ENCODE measurements around the gene CTRB1. TPM values are rescaled to one million over a fixed set of nuclear protein-coding genes. Genes with fewer than 3 reads are reported as not detected.
A peak's percentile ranks its signal among the peaks of the same experiment; 100 is the strongest.

The CTRB1 gene
- polyA plus RNA-seq, 2 of the 4 experiments (the other 2 are of a cell fraction): not detected

DNA sequence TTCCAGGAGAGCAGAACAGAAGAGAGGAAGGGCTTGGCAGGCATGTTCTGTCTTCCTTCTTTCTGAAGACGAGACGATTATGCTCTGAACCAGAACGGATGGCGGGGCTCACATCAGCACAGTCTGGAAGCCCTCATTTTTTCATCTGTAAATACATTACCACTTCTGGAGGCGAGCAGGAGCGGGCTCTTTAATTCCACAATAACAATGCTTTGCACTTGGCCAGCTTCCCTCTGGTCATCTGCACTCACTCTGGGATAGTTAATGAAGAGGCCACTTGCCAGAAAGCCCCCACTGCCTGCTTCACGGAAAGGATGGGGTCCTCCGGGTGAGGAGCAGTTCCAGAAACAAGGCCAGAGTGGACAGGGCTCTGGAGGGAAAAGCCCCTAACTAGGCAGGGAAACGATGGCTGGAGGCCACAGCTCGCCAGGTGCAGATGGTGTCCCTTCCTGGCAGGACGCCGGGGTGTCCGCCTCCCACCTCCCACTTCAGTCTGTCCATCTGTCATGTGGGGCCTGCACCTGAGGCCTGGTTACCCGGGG, 45.7 kb downstream of the CTRB1 start:
- peaks cover 56% of the 10 kb centered on the region for H3K4me1 ChIP-seq
- ChIA-PET POLR2A (no interaction called here), CTCF (interaction anchor here (0.8 to 1.1 kb wide), 2 partner anchors 30 to 114 kb away, joined by 3 read pairs; no protein-coding TSS in a partner anchor)
- 79% methylated on average over 13 of the region's 14 CpGs for WGBS (ENCODE audit: missing lambda C conversion rate)
- H3K4me2 ChIP-seq: peak overlapping the region; percentile 87
- H3K27ac ChIP-seq: peak overlapping the region; percentile 97
- FAIRE-seq: no peak
- no peaks in the 10 kb centered on the region for H3K9me3 ChIP-seq
- ATAC-seq: no peak
- DNase-seq (ENCODE audit: low read depth in 1 of 2, low spot score in 1 of 2): no peak
- H3K4me3 ChIP-seq: peak overlapping the region; percentile 97
- TF ChIP-seq POLR2A (IDR thresholded peaks at IDR 0.05; ENCODE audit: low read length) (no peak), EHMT2 (IDR thresholded peaks at IDR 0.05; ENCODE audit: low read depth) (no peak), REST (IDR thresholded peaks at IDR 0.05) (no peak), ESRRA (IDR thresholded peaks at IDR 0.05; ENCODE audit: borderline replicate concordance, low read length) (no peak), SREBF2 (IDR thresholded peaks at IDR 0.05) (no peak), ZSCAN20 (CRISPR knock-in tag; IDR thresholded peaks at IDR 0.05) (no peak), TP53 (CRISPR knock-in tag; IDR thresholded peaks at IDR 0.05) (no peak), MYC (IDR thresholded peaks at IDR 0.05; ENCODE audit: borderline replicate concordance, low read length) (no peak)
- TF ChIP-seq, protein P1, sequence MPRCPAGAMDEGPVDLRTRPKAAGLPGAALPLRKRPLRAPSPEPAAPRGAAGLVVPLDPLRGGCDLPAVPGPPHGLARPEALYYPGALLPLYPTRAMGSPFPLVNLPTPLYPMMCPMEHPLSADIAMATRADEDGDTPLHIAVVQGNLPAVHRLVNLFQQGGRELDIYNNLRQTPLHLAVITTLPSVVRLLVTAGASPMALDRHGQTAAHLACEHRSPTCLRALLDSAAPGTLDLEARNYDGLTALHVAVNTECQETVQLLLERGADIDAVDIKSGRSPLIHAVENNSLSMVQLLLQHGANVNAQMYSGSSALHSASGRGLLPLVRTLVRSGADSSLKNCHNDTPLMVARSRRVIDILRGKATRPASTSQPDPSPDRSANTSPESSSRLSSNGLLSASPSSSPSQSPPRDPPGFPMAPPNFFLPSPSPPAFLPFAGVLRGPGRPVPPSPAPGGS (IDR thresholded peaks at IDR 0.05): no peak

- H3K4me3 ChIP-seq: peak overlapping the region; percentile 97
- ATAC-seq (peak; percentile 4 to 17; a peak in 4 of 6 replicates), DNase-seq (ENCODE audit: low read depth in 1 of 2, low spot score in 1 of 2) (no peak), FAIRE-seq (no peak)
- H3K27ac ChIP-seq: peak overlapping the region; percentile 97
- WGBS (ENCODE audit: missing lambda C conversion rate): 8% methylated on average over 19 of the region's 74 CpGs
- H3K4me2 ChIP-seq: peak overlapping the region; percentile 87
- H3K4me1 ChIP-seq: peaks cover 56% of the 10 kb centered on the region
- ChIA-PET POLR2A (interaction anchor here (1.3 kb wide), 2 partner anchors 14 to 120 kb away, joined by 3 to 5 read pairs; no protein-coding TSS in a partner anchor), CTCF (interaction anchor here (4.3 kb wide), 1 partner anchor 32 kb away, joined by 31 read pairs; no protein-coding TSS in a partner anchor)
- H3K9me3 ChIP-seq: no peaks in the 10 kb centered on the region
- TF ChIP-seq MAX (IDR thresholded peaks at IDR 0.05): no peak
- TF ChIP-seq, protein P2, sequence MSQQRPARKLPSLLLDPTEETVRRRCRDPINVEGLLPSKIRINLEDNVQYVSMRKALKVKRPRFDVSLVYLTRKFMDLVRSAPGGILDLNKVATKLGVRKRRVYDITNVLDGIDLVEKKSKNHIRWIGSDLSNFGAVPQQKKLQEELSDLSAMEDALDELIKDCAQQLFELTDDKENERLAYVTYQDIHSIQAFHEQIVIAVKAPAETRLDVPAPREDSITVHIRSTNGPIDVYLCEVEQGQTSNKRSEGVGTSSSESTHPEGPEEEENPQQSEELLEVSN (IDR thresholded peaks at IDR 0.05; ENCODE audit: borderline replicate concordance, low read depth): no peak
- TF ChIP-seq HDAC2 (IDR thresholded peaks at IDR 0.05): no peak
- no peak for TF ChIP-seq HES2 (IDR thresholded peaks at IDR 0.05)
- no peak for TF ChIP-seq SMC3 (IDR thresholded peaks at IDR 0.05)
Measured at GRCh38 chr16:75264999-75265910, 46.5 kb downstream of the CTRB1 start.

Measured in A549 (cell line).